SK-N-SH treated with all-trans-retinoic acid at 6 μM for 48 hours (cell line): ENCODE results near the gene NOC4L.

Experiments used
- ATAC-seq: fragments of 200-7000 bp; cut with Tn5 transposase; 3 replicates; pipeline ENCODE4 v1.9.1; 2020; ENCODE audit warnings: mild to moderate bottlenecking, moderate library complexity
- BACH2 ChIP-seq: fragments of 250-450 bp; sonication (Bioruptor Pico); IDR thresholded peaks from 2 replicates; pipeline ENCODE4 v1.9.0; 2021; ENCODE audit warnings: mild to moderate bottlenecking, borderline replicate concordance
- CREB5 ChIP-seq: fragments of 250-450 bp; sonication (Bioruptor Pico); IDR thresholded peaks from 2 replicates; pipeline ENCODE4 v1.5.1; 2020; ENCODE audit warnings: low read depth, mild to moderate bottlenecking, moderate library complexity
- CSDC2 ChIP-seq: fragments of 250-450 bp; sonication (Bioruptor Pico); IDR thresholded peaks from 2 replicates; pipeline ENCODE4 v1.5.0; 2020; ENCODE audit warnings: mild to moderate bottlenecking, moderate library complexity
- CSRNP3 ChIP-seq: fragments of 250-450 bp; sonication (Bioruptor Pico); IDR thresholded peaks from 2 replicates; pipeline ENCODE4 v1.5.1; 2021; ENCODE audit warnings: mild to moderate bottlenecking, moderate library complexity
- ESRRG ChIP-seq: fragments of 250-450 bp; sonication (Bioruptor Pico); IDR thresholded peaks from 2 replicates; pipeline ENCODE4 v1.6.1; 2021; ENCODE audit warnings: mild to moderate bottlenecking
- GLIS3 ChIP-seq: fragments of 250-450 bp; sonication (Bioruptor Pico); IDR thresholded peaks from 2 replicates; pipeline ENCODE4 v1.5.0; 2020; ENCODE audit warnings: mild to moderate bottlenecking, moderate library complexity
- ISL1 ChIP-seq: fragments of 250-450 bp; sonication (Bioruptor Pico); IDR thresholded peaks from 2 replicates; pipeline ENCODE4 v2.1.2; 2022; ENCODE audit warnings: mild to moderate bottlenecking, moderate library complexity
- OSR1 ChIP-seq: fragments of 250-450 bp; sonication (Bioruptor Pico); IDR thresholded peaks from 2 replicates; pipeline ENCODE4 v1.8.0; 2022; ENCODE audit warnings: moderate library complexity, mild to moderate bottlenecking, inconsistent platforms
- PATZ1 ChIP-seq: fragments of 250-450 bp; sonication (Bioruptor Pico); IDR thresholded peaks from 2 replicates; pipeline ENCODE4 v1.8.0; 2020; ENCODE audit warnings: mild to moderate bottlenecking, moderate library complexity, borderline replicate concordance
- POU6F1 ChIP-seq: fragments of 250-450 bp; sonication (Bioruptor Pico); IDR thresholded peaks from 2 replicates; pipeline ENCODE4 v1.8.0; 2021; ENCODE audit warnings: low read depth, mild to moderate bottlenecking, moderate library complexity, borderline replicate concordance
- PPARA ChIP-seq: fragments of 250-450 bp; sonication (Bioruptor Pico); IDR thresholded peaks from 2 replicates; pipeline ENCODE4 v1.5.0; 2020; ENCODE audit warnings: mild to moderate bottlenecking, borderline replicate concordance
- RARB ChIP-seq: fragments of 250-450 bp; sonication (Bioruptor Pico); IDR thresholded peaks from 2 replicates; pipeline ENCODE4 v1.8.0; 2021; ENCODE audit warnings: mild to moderate bottlenecking, moderate library complexity
- SNAI2 ChIP-seq: fragments of 250-450 bp; sonication (Bioruptor Pico); IDR thresholded peaks from 2 replicates; pipeline ENCODE4 v1.5.0; 2020; ENCODE audit warnings: mild to moderate bottlenecking, moderate library complexity
- TCF4 ChIP-seq: fragments of 250-450 bp; sonication (Bioruptor Pico); IDR thresholded peaks from 2 replicates; pipeline ENCODE4 v1.8.0; 2021; ENCODE audit warnings: mild to moderate bottlenecking, moderate library complexity, borderline replicate concordance
- TOX ChIP-seq: fragments of 250-450 bp; sonication (Bioruptor Pico); IDR thresholded peaks from 2 replicates; pipeline ENCODE4 v1.8.0; 2021; ENCODE audit warnings: mild to moderate bottlenecking, moderate library complexity, borderline replicate concordance
- TSHZ2 ChIP-seq: fragments of 250-450 bp; sonication (Bioruptor Pico); IDR thresholded peaks from 2 replicates; pipeline ENCODE4 v1.5.0; 2020; ENCODE audit warnings: mild to moderate bottlenecking, moderate library complexity
- ZFP3 ChIP-seq: fragments of 250-450 bp; sonication (Bioruptor Pico); IDR thresholded peaks from 2 replicates; pipeline ENCODE4 v1.5.0; 2020; ENCODE audit warnings: mild to moderate bottlenecking, moderate library complexity
- ZFP30 ChIP-seq: fragments of 450-650 bp; formaldehyde crosslinking; IDR thresholded peaks from 2 replicates; pipeline ENCODE4 v1.5.0; 2022; ENCODE audit warnings: mild to moderate bottlenecking, moderate library complexity
- ZNF70 ChIP-seq: fragments of 450-650 bp; formaldehyde crosslinking; IDR thresholded peaks from 2 replicates; pipeline ENCODE4 v1.5.0; 2020; ENCODE audit warnings: mild to moderate bottlenecking, moderate library complexity

Gene NOC4L

GRCh38 chr12:132188916-132189325 lies 44.7 kb downstream of the NOC4L start:
- TF ChIP-seq RARB (CRISPR knock-in tag) (no peak), SNAI2 (CRISPR knock-in tag) (no peak), ZFP3 (CRISPR knock-in tag) (no peak), GLIS3 (CRISPR knock-in tag) (no peak), ZFP30 (no peak), PATZ1 (CRISPR knock-in tag) (no peak), TSHZ2 (no peak), CREB5 (CRISPR knock-in tag) (no peak), CSRNP3 (CRISPR knock-in tag) (no peak), ZNF70 (CRISPR knock-in tag) (no peak), TOX (CRISPR knock-in tag) (no peak), BACH2 (CRISPR knock-in tag) (no peak)
- TF ChIP-seq, all 23 proteins: peak for 0
- no peak; the same call in 2 of the 3 replicates for ATAC-seq

GRCh38 chr12:132189378-132190011 lies 45.2 kb downstream of the NOC4L start:
- no peak for TF ChIP-seq OSR1 (CRISPR knock-in tag)
- TF ChIP-seq CSDC2 (CRISPR knock-in tag) = no peak
- TF ChIP-seq PPARA (CRISPR knock-in tag) = no peak
- no peak for TF ChIP-seq ISL1 (CRISPR knock-in tag)
- no peak for TF ChIP-seq POU6F1 (CRISPR knock-in tag)
- TF ChIP-seq ZFP3 (CRISPR knock-in tag) = no peak
- TF ChIP-seq ESRRG (CRISPR knock-in tag) = no peak
- no peak for TF ChIP-seq CREB5 (CRISPR knock-in tag)
- no peak for TF ChIP-seq TCF4 (CRISPR knock-in tag)
- peak; percentile 63 for ATAC-seq
